NK-92 (cell line): ENCODE results near the gene ADAMTSL4.
"Not testable (repeated sequence)": the region's sequence is repeated elsewhere in the genome, so short reads cannot be mapped to it uniquely, and the experiment has no call there.

Source experiments
- DNase-seq: peaks from one replicate; lab custom pipeline; 2025; ENCODE audit not compliant: unreplicated experiment; lab: John Stamatoyannopoulos, UW

ADAMTSL4 gene

GRCh38 chr1:150554086-150554452 lies 4.9 kb downstream of the ADAMTSL4 start:
- no peak for DNase-seq

GRCh38 chr1:150555198-150555970 lies 6.2 kb downstream of the ADAMTSL4 start:
- no peak for DNase-seq

- no peak for DNase-seq
Measured at GRCh38 chr1:150555971-150556865, 7.0 kb downstream of the ADAMTSL4 start.

- no peak for DNase-seq
Measured at GRCh38 chr1:150557065-150557600, 7.9 kb downstream of the ADAMTSL4 start.

GRCh38 chr1:150557813-150558212 lies 8.6 kb downstream of the ADAMTSL4 start:
- no peak for DNase-seq

- DNase-seq: no peak
Measured at GRCh38 chr1:150558303-150558704, 9.1 kb downstream of the ADAMTSL4 start.

- no peak for DNase-seq
Measured at GRCh38 chr1:150558761-150559655, 9.8 kb downstream of the ADAMTSL4 start.

- DNase-seq: no peak
Measured at GRCh38 chr1:150559656-150560010, 10.4 kb downstream of the ADAMTSL4 start.

GRCh38 chr1:150560011-150560438 lies 10.8 kb downstream of the ADAMTSL4 start:
- DNase-seq: no peak

- DNase-seq: no peak
Measured at GRCh38 chr1:150560576-150561253, 11.5 kb downstream of the ADAMTSL4 start.

- DNase-seq: no peak
Measured at GRCh38 chr1:150561254-150561973, 12.2 kb downstream of the ADAMTSL4 start.

GRCh38 chr1:150561974-150562445 lies 12.8 kb downstream of the ADAMTSL4 start:
- no peak for DNase-seq

GRCh38 chr1:150562446-150563339 lies 13.5 kb downstream of the ADAMTSL4 start:
- no peak for DNase-seq

- DNase-seq: no peak
Measured at GRCh38 chr1:150563340-150564038, 14.3 kb downstream of the ADAMTSL4 start.

GRCh38 chr1:150564051-150564991 lies 15.1 kb downstream of the ADAMTSL4 start:
- DNase-seq: no peak

GRCh38 chr1:150565240-150565991 lies 16.2 kb downstream of the ADAMTSL4 start:
- DNase-seq: not testable (repeated sequence)
